ENCODE results near the gene UBE2G2. TPM values are rescaled to one million over a fixed set of nuclear protein-coding genes. Genes with fewer than 3 reads are reported as not detected.

UBE2G2 gene
- total and polyA plus RNA-seq, 2 donors (not counting 1 experiment from before 2014, with no cell fraction given) = 49.7 to 61.9 TPM

GRCh38 chr21:44728716-44729115 is 72.9 kb downstream of the UBE2G2 start:
- Histone ChIP-seq H3K27me3 (ENCODE audit: control insufficient read depth, insufficient read depth, low read length) (peaks cover 3% of the 10 kb centered on the region), H3K79me2 (ENCODE audit: control insufficient read depth, insufficient read depth, low read length) (no peaks in the 10 kb centered on the region), H3K27ac (ENCODE audit: insufficient read depth, low read length) (no peak overlapping the region), H4K20me1 (ENCODE audit: control insufficient read depth, extremely low read depth, insufficient read depth, low read length) (no peaks in the 10 kb centered on the region), H3K36me3 (ENCODE audit: control insufficient read depth, insufficient read depth, low read length) (no peaks in the 10 kb centered on the region), H3K4me1 (ENCODE audit: control insufficient read depth, extremely low read depth, insufficient read depth, low read length) (no peaks in the 10 kb centered on the region), H3K4me3 (replicated peaks in 1 of 4; ENCODE audit: control extremely low read depth in 1 of 4, insufficient read depth in 1 of 4, low read depth in 3 of 4, low read length in 4 of 4) (no peak overlapping the region), H3K4me2 (ENCODE audit: extremely low read depth, insufficient read depth, low read length) (no peak overlapping the region), H3K9me3 (ENCODE audit: control insufficient read depth, insufficient read depth, low read depth, low read length) (no peaks in the 10 kb centered on the region), H2AFZ (ENCODE audit: low read length) (no peak overlapping the region), H3K9ac (ENCODE audit: insufficient read depth, low read length) (no peak overlapping the region)
- no peak for DNase-seq (ENCODE audit: low read depth in 2 of 2)
- no peak for TF ChIP-seq CTCF (conservative IDR thresholded peaks at IDR 0.05 in 1 of 2, IDR thresholded peaks at IDR 0.05 in 1 of 2; ENCODE audit: low read depth in 1 of 2, low read length in 2 of 2)
- no peak for TF ChIP-seq EZH2 (IDR thresholded peaks at IDR 0.05; ENCODE audit: low read length, missing control alignments)

GRCh38 chr21:44727757-44728156 is 73.9 kb downstream of the UBE2G2 start:
- no peak for DNase-seq (ENCODE audit: low read depth in 2 of 2)
- H3K27ac ChIP-seq (ENCODE audit: insufficient read depth, low read length) = no peak overlapping the region
- H3K9me3 ChIP-seq (ENCODE audit: control insufficient read depth, insufficient read depth, low read depth, low read length) = no peaks in the 10 kb centered on the region
- H3K4me1 ChIP-seq (ENCODE audit: control insufficient read depth, extremely low read depth, insufficient read depth, low read length) = no peaks in the 10 kb centered on the region
- TF ChIP-seq CTCF (conservative IDR thresholded peaks at IDR 0.05 in 1 of 2, IDR thresholded peaks at IDR 0.05 in 1 of 2; ENCODE audit: low read depth in 1 of 2, low read length in 2 of 2) (no peak), EZH2 (IDR thresholded peaks at IDR 0.05; ENCODE audit: low read length, missing control alignments) (no peak)
- H3K9ac ChIP-seq (ENCODE audit: insufficient read depth, low read length) = no peak overlapping the region
- H3K4me2 ChIP-seq (ENCODE audit: extremely low read depth, insufficient read depth, low read length) = no peak overlapping the region
- no peaks in the 10 kb centered on the region for H3K79me2 ChIP-seq (ENCODE audit: control insufficient read depth, insufficient read depth, low read length)
- H3K4me3 ChIP-seq (replicated peaks in 1 of 4; ENCODE audit: control extremely low read depth in 1 of 4, insufficient read depth in 1 of 4, low read depth in 3 of 4, low read length in 4 of 4) = no peak overlapping the region
- H3K36me3 ChIP-seq (ENCODE audit: control insufficient read depth, insufficient read depth, low read length) = no peaks in the 10 kb centered on the region
- no peaks in the 10 kb centered on the region for H4K20me1 ChIP-seq (ENCODE audit: control insufficient read depth, extremely low read depth, insufficient read depth, low read length)
- H3K27me3 ChIP-seq (ENCODE audit: control insufficient read depth, insufficient read depth, low read length) = peaks cover 10% of the 10 kb centered on the region
- no peak overlapping the region for H2AFZ ChIP-seq (ENCODE audit: low read length)

GRCh38 chr21:44727321-44727720 is 74.3 kb downstream of the UBE2G2 start:
- Histone ChIP-seq H3K27ac (ENCODE audit: insufficient read depth, low read length) (no peak overlapping the region), H3K4me1 (ENCODE audit: control insufficient read depth, extremely low read depth, insufficient read depth, low read length) (no peaks in the 10 kb centered on the region), H3K4me3 (replicated peaks in 1 of 4; ENCODE audit: control extremely low read depth in 1 of 4, insufficient read depth in 1 of 4, low read depth in 3 of 4, low read length in 4 of 4) (no peak overlapping the region), H4K20me1 (ENCODE audit: control insufficient read depth, extremely low read depth, insufficient read depth, low read length) (no peaks in the 10 kb centered on the region), H3K4me2 (ENCODE audit: extremely low read depth, insufficient read depth, low read length) (no peak overlapping the region), H3K79me2 (ENCODE audit: control insufficient read depth, insufficient read depth, low read length) (no peaks in the 10 kb centered on the region), H3K27me3 (ENCODE audit: control insufficient read depth, insufficient read depth, low read length) (peaks cover 14% of the 10 kb centered on the region), H3K9ac (ENCODE audit: insufficient read depth, low read length) (no peak overlapping the region), H2AFZ (ENCODE audit: low read length) (no peak overlapping the region), H3K9me3 (ENCODE audit: control insufficient read depth, insufficient read depth, low read depth, low read length) (no peaks in the 10 kb centered on the region), H3K36me3 (ENCODE audit: control insufficient read depth, insufficient read depth, low read length) (no peaks in the 10 kb centered on the region)
- no peak for DNase-seq (ENCODE audit: low read depth in 2 of 2)
- no peak for TF ChIP-seq CTCF (conservative IDR thresholded peaks at IDR 0.05 in 1 of 2, IDR thresholded peaks at IDR 0.05 in 1 of 2; ENCODE audit: low read depth in 1 of 2, low read length in 2 of 2)
- no peak for TF ChIP-seq EZH2 (IDR thresholded peaks at IDR 0.05; ENCODE audit: low read length, missing control alignments)

All from fibroblast of lung (primary cell).